Measurements from ENCODE around the gene GCN1. TPM values are rescaled to one million over a fixed set of nuclear protein-coding genes. Genes with fewer than 3 reads are reported as not detected.
"Not testable (repeated sequence)": the region's sequence is repeated elsewhere in the genome, so short reads cannot be mapped to it uniquely, and the experiment has no call there.

GCN1 gene
- total RNA-seq, 4 donors from 2014 or later = 39.5 to 117 (median 63.7) TPM

DNA sequence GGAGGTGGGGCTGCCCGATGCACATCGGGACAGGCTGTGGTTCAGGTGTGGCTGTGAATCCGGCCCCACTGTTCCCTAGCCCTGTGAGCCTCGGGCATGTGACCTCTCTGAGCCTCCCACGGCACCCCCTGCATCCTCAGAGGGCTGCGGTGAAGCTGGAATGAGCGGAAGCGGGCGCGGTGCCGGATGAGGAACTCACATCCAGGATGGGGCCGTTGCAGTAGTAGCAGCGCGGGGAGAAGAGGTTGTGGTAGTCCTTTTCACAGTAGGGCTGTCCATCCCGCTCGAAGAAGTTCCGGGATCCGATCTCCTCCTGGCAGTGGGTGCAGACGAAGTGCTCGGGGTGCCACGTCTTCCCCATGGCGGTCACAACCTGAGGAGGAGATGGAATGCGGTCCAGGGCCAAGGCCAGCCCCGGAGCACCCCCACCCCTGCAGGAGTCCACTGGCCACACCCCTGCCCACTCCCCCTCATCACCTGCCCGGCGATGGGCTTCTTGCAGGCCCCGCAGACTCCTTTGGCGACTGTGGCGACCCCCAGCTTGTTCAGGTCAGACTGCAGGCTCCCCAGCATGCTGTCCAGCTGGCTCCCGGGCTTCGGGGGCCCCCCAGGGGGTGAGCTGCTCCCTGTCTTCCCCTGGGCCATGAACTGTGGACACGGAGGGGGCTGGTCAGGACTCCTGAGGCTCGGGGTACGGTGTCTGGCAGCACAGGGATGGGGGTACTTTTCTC is 20.3 kb upstream of the GCN1 start:
- WGBS, 2 donors = 93 to 94% methylated on average over 16 to 20 of the region's 34 CpGs
- peaks cover 0 to 5% (median under 1%) of the 10 kb centered on the region in 3 donors for H3K4me1 ChIP-seq
- H3K9me3 ChIP-seq = no peaks in the 10 kb centered on the region
- peaks cover 31 to 93% (median 42%) of the 10 kb centered on the region in 3 donors for H3K36me3 ChIP-seq
- no peak for DNase-seq
- TF ChIP-seq, protein P1, sequence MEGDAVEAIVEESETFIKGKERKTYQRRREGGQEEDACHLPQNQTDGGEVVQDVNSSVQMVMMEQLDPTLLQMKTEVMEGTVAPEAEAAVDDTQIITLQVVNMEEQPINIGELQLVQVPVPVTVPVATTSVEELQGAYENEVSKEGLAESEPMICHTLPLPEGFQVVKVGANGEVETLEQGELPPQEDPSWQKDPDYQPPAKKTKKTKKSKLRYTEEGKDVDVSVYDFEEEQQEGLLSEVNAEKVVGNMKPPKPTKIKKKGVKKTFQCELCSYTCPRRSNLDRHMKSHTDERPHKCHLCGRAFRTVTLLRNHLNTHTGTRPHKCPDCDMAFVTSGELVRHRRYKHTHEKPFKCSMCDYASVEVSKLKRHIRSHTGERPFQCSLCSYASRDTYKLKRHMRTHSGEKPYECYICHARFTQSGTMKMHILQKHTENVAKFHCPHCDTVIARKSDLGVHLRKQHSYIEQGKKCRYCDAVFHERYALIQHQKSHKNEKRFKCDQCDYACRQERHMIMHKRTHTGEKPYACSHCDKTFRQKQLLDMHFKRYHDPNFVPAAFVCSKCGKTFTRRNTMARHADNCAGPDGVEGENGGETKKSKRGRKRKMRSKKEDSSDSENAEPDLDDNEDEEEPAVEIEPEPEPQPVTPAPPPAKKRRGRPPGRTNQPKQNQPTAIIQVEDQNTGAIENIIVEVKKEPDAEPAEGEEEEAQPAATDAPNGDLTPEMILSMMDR (IDR thresholded peaks at IDR 0.05) = no peak
- TF ChIP-seq POLR2A (IDR thresholded peaks at IDR 0.05) = no peak
- H3K4me3 ChIP-seq = no peak overlapping the region
- intact Hi-C loops (cut with DNase I) = no loop called here
- no peak overlapping the region for H3K27ac ChIP-seq
- H3K27me3 ChIP-seq = no peaks in the 10 kb centered on the region

DNA sequence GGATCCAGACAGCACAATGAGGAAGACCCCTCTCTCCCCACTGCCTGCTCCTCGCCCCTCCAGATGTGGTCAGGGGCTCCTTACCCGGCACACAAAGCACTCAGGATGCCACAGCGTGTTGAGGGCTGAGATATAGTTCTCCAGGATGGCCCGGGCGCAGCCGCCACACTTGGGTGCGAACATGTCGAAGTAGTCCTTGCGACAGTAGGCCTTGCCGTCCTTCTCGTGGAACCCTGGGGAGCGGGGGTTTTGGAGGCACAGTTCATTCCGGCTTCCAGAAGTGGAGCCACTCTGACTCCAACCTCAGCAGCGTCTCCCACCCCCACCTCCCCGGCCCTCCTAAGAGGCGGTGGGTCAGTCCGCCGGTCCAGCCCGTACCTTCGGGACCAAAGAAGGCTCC is 19.2 kb upstream of the GCN1 start:
- Histone ChIP-seq H3K9me3 (no peaks in the 10 kb centered on the region), H3K27ac (no peak overlapping the region), H3K4me1 (peaks cover 0 to 9% (median 4%) of the 10 kb centered on the region in 3 donors), H3K27me3 (no peaks in the 10 kb centered on the region), H3K4me3 (no peak overlapping the region), H3K36me3 (peaks cover 23 to 85% (median 32%) of the 10 kb centered on the region in 3 donors)
- TF ChIP-seq, protein P1 (IDR thresholded peaks at IDR 0.05) = no peak
- TF ChIP-seq POLR2A (IDR thresholded peaks at IDR 0.05) = no peak
- WGBS, 2 donors = 96 to 97% methylated on average over 10 to 13 of the region's 20 CpGs
- intact Hi-C loops (cut with DNase I) = no loop called here
- no peak for DNase-seq

DNA sequence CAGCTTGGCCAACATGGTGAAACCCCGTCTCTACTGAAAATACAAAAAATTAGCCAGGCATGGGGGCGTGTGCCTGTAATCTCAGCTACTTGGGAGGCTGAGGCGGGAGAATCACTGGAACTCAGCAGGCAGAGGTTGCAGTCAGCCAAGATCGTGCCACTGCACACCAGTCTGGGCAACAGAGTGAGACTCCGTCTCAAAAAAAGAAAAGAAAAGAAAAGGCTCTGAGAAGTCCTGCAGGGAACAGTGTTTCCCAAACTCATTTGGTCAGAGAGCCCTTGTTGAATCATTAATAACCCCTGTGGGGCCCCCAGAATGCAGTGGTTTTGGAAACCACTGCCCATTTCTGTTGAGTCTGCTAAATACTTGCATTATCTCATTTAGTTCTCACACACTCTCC is 18.7 kb upstream of the GCN1 start:
- peaks cover 23 to 79% (median 28%) of the 10 kb centered on the region in 3 donors for H3K36me3 ChIP-seq
- DNase-seq; H3K27me3 ChIP-seq; H3K4me1 ChIP-seq; H3K9me3 ChIP-seq; H3K27ac ChIP-seq; intact Hi-C loops (cut with DNase I); H3K4me3 ChIP-seq: not testable (repeated sequence)
- 85 to 88% methylated on average over 5 of the region's 5 CpGs for WGBS, 2 donors

- Histone ChIP-seq H3K4me1 (peaks cover 0 to 9% (median 4%) of the 10 kb centered on the region in 3 donors), H3K9me3 (no peaks in the 10 kb centered on the region), H3K4me3 (no peak overlapping the region), H3K27me3 (no peaks in the 10 kb centered on the region), H3K36me3 (peaks cover 23 to 83% (median 26%) of the 10 kb centered on the region in 3 donors), H3K27ac (no peak overlapping the region)
- TF ChIP-seq, protein P1 (IDR thresholded peaks at IDR 0.05) = no peak
- no peak for TF ChIP-seq POLR2A (IDR thresholded peaks at IDR 0.05)
- 90 to 96% methylated on average over 6 to 10 of the region's 24 CpGs for WGBS, 2 donors
- DNase-seq = no peak
- intact Hi-C loops (cut with DNase I) = no loop called here
Observed at GRCh38 chr12:120212301-120212700, 17.8 kb upstream of the GCN1 start.

- no peak overlapping the region for H3K27ac ChIP-seq
- H3K4me1 ChIP-seq = peaks cover 0 to 9% (median 4%) of the 10 kb centered on the region in 3 donors
- no peaks in the 10 kb centered on the region for H3K9me3 ChIP-seq
- intact Hi-C loops (cut with DNase I) = no loop called here
- H3K36me3 ChIP-seq = peaks cover 23 to 85% (median 26%) of the 10 kb centered on the region in 3 donors
- no peak overlapping the region for H3K4me3 ChIP-seq
- no peaks in the 10 kb centered on the region for H3K27me3 ChIP-seq
- TF ChIP-seq, protein P1 (IDR thresholded peaks at IDR 0.05) = no peak
- TF ChIP-seq POLR2A (IDR thresholded peaks at IDR 0.05) = no peak
- WGBS, 2 donors = 80 to 100% methylated on average over 2 to 8 of the region's 9 CpGs
- no peak for DNase-seq
Observed at GRCh38 chr12:120211904-120212283, 17.4 kb upstream of the GCN1 start.
